GM21786 (cell line): Measurements from ENCODE around the gene NUMBL.
A peak's percentile ranks its signal among the peaks of the same experiment; 100 is the strongest.

Source experiments
- ATAC-seq: cut with Tn5 transposase; IDR thresholded peaks from one replicate; pipeline ENCODE4 v1.9.1; 2021; ENCODE audit not compliant: unreplicated experiment

The NUMBL gene

GRCh38 chr19:40691421-40692211 is 1.2 kb upstream of the NUMBL start:
- no peak for ATAC-seq

- peak; percentile 69 for ATAC-seq
Observed at GRCh38 chr19:40690693-40691420, 406 bp upstream of the NUMBL start.

GRCh38 chr19:40689339-40690049 is 957 bp downstream of the NUMBL start:
- no peak for ATAC-seq

- no peak for ATAC-seq
Observed at GRCh38 chr19:40688987-40689338, 1.5 kb downstream of the NUMBL start.

GRCh38 chr19:40688309-40688708 is 2.1 kb downstream of the NUMBL start:
- no peak for ATAC-seq

- ATAC-seq, result no peak
Observed at GRCh38 chr19:40687525-40688016, 2.9 kb downstream of the NUMBL start.

- ATAC-seq, result no peak
Observed at GRCh38 chr19:40686882-40687524, 3.4 kb downstream of the NUMBL start.

GRCh38 chr19:40685563-40685962 is 4.9 kb downstream of the NUMBL start:
- no peak for ATAC-seq

- no peak for ATAC-seq
Observed at GRCh38 chr19:40685016-40685526, 5.4 kb downstream of the NUMBL start.

- ATAC-seq, result no peak
Observed at GRCh38 chr19:40684280-40684679, 6.2 kb downstream of the NUMBL start.

- no peak for ATAC-seq
Observed at GRCh38 chr19:40683437-40683836, 7.0 kb downstream of the NUMBL start.

GRCh38 chr19:40682431-40682964 is 8.0 kb downstream of the NUMBL start:
- ATAC-seq, result no peak

- no peak for ATAC-seq
Observed at GRCh38 chr19:40681039-40681438, 9.4 kb downstream of the NUMBL start.

GRCh38 chr19:40677156-40677555 is 13.3 kb downstream of the NUMBL start:
- no peak for ATAC-seq

GRCh38 chr19:40674291-40674690 is 16.2 kb downstream of the NUMBL start:
- ATAC-seq, result no peak

- no peak for ATAC-seq
Observed at GRCh38 chr19:40673397-40673796, 17.1 kb downstream of the NUMBL start.

- ATAC-seq, result no peak
Observed at GRCh38 chr19:40672573-40673299, 17.7 kb downstream of the NUMBL start.

- no peak for ATAC-seq
Observed at GRCh38 chr19:40672038-40672437, 18.4 kb downstream of the NUMBL start.

- ATAC-seq, result no peak
Observed at GRCh38 chr19:40671404-40671803, 19.0 kb downstream of the NUMBL start.

GRCh38 chr19:40668991-40669614 is 21.3 kb downstream of the NUMBL start:
- no peak for ATAC-seq
